Loucy (cell line): ENCODE data around the gene PJVK.

Source experiments
- H2AFZ ChIP-seq: fragments of 200-600 bp; sonication (generic); 2 replicates; pipeline ENCODE4 v1.6.0; 2016; ENCODE audit warnings: antibody characterized with exemption, mild to moderate bottlenecking, low read length, moderate library complexity
- H3F3A ChIP-seq: fragments of 200-600 bp; 2 replicates; pipeline ENCODE4 v1.6.0; 2016; ENCODE audit warnings: antibody characterized with exemption, low read depth, mild to moderate bottlenecking
- H3K27me3 ChIP-seq: fragments of 200-600 bp; sonication (generic); 2 replicates; pipeline ENCODE4 v1.6.1; 2014; ENCODE audit warnings: low read length, mild to moderate bottlenecking; ENCODE audit not compliant: insufficient read depth, poor library complexity, severe bottlenecking
- H3K36me3 ChIP-seq: fragments of 200-600 bp; sonication (generic); 2 replicates; pipeline ENCODE4 v1.6.1; 2016; ENCODE audit warnings: low read length; ENCODE audit not compliant: insufficient read depth
- H3K4me1 ChIP-seq: fragments of 200-600 bp; sonication (generic); 2 replicates; pipeline ENCODE4 v1.5.1; 2014; ENCODE audit warnings: low read length, mild to moderate bottlenecking; ENCODE audit not compliant: insufficient read depth, poor library complexity, severe bottlenecking
- H3K4me2 ChIP-seq: fragments of 200-600 bp; sonication (generic); 2 replicates; pipeline ENCODE4 v1.6.0; 2014; ENCODE audit warnings: antibody characterized with exemption, low read length, low read depth, mild to moderate bottlenecking; ENCODE audit not compliant: poor library complexity, severe bottlenecking
- H3K4me3 ChIP-seq: fragments of 200-600 bp; sonication (generic); 2 replicates; pipeline ENCODE4 v1.5.1; 2014; ENCODE audit warnings: low read length, mild to moderate bottlenecking, mixed read lengths; ENCODE audit not compliant: poor library complexity, severe bottlenecking
- H3K79me2 ChIP-seq: fragments of 200-600 bp; sonication (generic); 2 replicates; pipeline ENCODE4 v1.6.1; 2014; ENCODE audit warnings: low read length; ENCODE audit not compliant: insufficient read depth
- H3K9ac ChIP-seq: fragments of 200-600 bp; sonication (generic); 2 replicates; pipeline ENCODE4 v1.6.0; 2014; ENCODE audit warnings: mild to moderate bottlenecking, low read depth, low read length, moderate library complexity; ENCODE audit not compliant: poor library complexity, severe bottlenecking
- H3K9me2 ChIP-seq: fragments of 200-600 bp; sonication (generic); replicated peaks from 2 replicates; pipeline ENCODE4 v1.6.1; 2016; ENCODE audit warnings: low read depth, low read length, mixed read lengths
- H3K9me3 ChIP-seq: fragments of 200-600 bp; sonication (generic); 2 replicates; pipeline ENCODE4 v1.6.1; 2014; ENCODE audit warnings: mild to moderate bottlenecking, antibody characterized with exemption, low read length, low read depth; ENCODE audit not compliant: insufficient read depth
- H4K20me1 ChIP-seq: fragments of 200-600 bp; sonication (generic); 2 replicates; pipeline ENCODE4 v1.6.0; 2014; ENCODE audit warnings: antibody characterized with exemption, low read length, mild to moderate bottlenecking; ENCODE audit not compliant: insufficient read depth, poor library complexity, severe bottlenecking
- EZH2phosphoT487 ChIP-seq: fragments of 200-600 bp; IDR thresholded peaks from 2 replicates; pipeline ENCODE4 v1.6.1; 2018; ENCODE audit warnings: antibody characterized with exemption, mild to moderate bottlenecking, moderate library complexity, borderline replicate concordance
- TF ChIP-seq, protein P1 (sequence below): fragments of 200-600 bp; sonication (generic); conservative IDR thresholded peaks from 2 replicates; pipeline ENCODE4 v1.5.1; 2014; ENCODE audit warnings: mild to moderate bottlenecking, antibody characterized with exemption, low read length

Gene PJVK

DNA sequence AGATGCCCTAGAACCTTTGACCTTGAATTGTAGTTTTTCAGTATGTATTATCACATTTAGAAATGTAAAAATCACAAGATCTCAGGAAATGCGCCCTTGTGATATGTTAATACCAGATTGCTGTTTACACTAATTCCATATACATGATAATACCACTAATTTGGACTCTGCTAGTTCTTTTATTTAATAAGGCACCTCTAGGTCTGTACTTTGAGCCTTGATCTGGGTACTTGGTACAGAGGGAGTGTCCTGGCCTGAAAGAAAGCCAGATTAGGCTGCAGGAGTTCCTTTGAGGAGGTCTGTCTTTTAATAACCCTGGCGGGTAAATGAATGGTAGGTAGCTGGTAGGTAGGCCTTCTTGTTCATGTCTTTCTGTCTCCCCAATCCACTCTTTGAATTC, 55.3 kb downstream of the PJVK start:
- Histone ChIP-seq H3K4me2 (no peak overlapping the region), H3K9ac (no peak overlapping the region), H3K36me3 (peaks cover 45% of the 10 kb centered on the region), H4K20me1 (no peaks in the 10 kb centered on the region), H3K4me3 (no peak overlapping the region), H3K9me3 (no peaks in the 10 kb centered on the region), H2AFZ (no peak overlapping the region), H3K9me2 (no peaks in the 10 kb centered on the region), H3K79me2 (no peaks in the 10 kb centered on the region), H3K4me1 (no peaks in the 10 kb centered on the region), H3K27me3 (no peaks in the 10 kb centered on the region), H3F3A (no peaks in the 10 kb centered on the region)
- no peak for TF ChIP-seq EZH2phosphoT487
- TF ChIP-seq, protein P1, sequence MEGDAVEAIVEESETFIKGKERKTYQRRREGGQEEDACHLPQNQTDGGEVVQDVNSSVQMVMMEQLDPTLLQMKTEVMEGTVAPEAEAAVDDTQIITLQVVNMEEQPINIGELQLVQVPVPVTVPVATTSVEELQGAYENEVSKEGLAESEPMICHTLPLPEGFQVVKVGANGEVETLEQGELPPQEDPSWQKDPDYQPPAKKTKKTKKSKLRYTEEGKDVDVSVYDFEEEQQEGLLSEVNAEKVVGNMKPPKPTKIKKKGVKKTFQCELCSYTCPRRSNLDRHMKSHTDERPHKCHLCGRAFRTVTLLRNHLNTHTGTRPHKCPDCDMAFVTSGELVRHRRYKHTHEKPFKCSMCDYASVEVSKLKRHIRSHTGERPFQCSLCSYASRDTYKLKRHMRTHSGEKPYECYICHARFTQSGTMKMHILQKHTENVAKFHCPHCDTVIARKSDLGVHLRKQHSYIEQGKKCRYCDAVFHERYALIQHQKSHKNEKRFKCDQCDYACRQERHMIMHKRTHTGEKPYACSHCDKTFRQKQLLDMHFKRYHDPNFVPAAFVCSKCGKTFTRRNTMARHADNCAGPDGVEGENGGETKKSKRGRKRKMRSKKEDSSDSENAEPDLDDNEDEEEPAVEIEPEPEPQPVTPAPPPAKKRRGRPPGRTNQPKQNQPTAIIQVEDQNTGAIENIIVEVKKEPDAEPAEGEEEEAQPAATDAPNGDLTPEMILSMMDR: no peak

GRCh38 chr2:178506949-178507348, 55.8 kb downstream of the PJVK start:
- Histone ChIP-seq H3K9me3 (no peaks in the 10 kb centered on the region), H3K36me3 (peaks cover 40% of the 10 kb centered on the region)

GRCh38 chr2:178508646-178509045, 57.5 kb downstream of the PJVK start:
- Histone ChIP-seq H2AFZ (no peak overlapping the region), H3K79me2 (no peaks in the 10 kb centered on the region), H3K4me3 (no peak overlapping the region), H3K9me3 (no peaks in the 10 kb centered on the region), H3K4me1 (no peaks in the 10 kb centered on the region), H3K9ac (no peak overlapping the region), H4K20me1 (no peaks in the 10 kb centered on the region), H3F3A (no peaks in the 10 kb centered on the region), H3K36me3 (peaks cover 23% of the 10 kb centered on the region), H3K27me3 (no peaks in the 10 kb centered on the region), H3K4me2 (no peak overlapping the region), H3K9me2 (no peaks in the 10 kb centered on the region)
- no peak for TF ChIP-seq EZH2phosphoT487
- TF ChIP-seq, protein P1: no peak

More at GRCh38 chr2:178506949-178507348, 55.8 kb downstream of the PJVK start:
- Histone ChIP-seq H3F3A (no peaks in the 10 kb centered on the region), H3K4me2 (no peak overlapping the region), H3K79me2 (no peaks in the 10 kb centered on the region), H3K9ac (no peak overlapping the region), H3K4me1 (no peaks in the 10 kb centered on the region), H4K20me1 (no peaks in the 10 kb centered on the region), H2AFZ (no peak overlapping the region), H3K4me3 (no peak overlapping the region), H3K9me2 (no peaks in the 10 kb centered on the region), H3K27me3 (no peaks in the 10 kb centered on the region)
- TF ChIP-seq EZH2phosphoT487: no peak
- TF ChIP-seq, protein P1: no peak
